GM23248 (cell line): ENCODE measurements around the gene CLNS1A. TPM values are rescaled to one million over a fixed set of nuclear protein-coding genes. Genes with fewer than 3 reads are reported as not detected.

Experiments
- DNase-seq: peaks from one replicate; pipeline ENCODE4 v3.0.0-alpha.2; 2015
- H2AFZ ChIP-seq: fragments of 200-600 bp; sonication (generic); 2 replicates; pipeline ENCODE4 v1.6.1; 2016; ENCODE audit warnings: antibody characterized with exemption
- H3F3A ChIP-seq: fragments of 200-600 bp; sonication (generic); 2 replicates; pipeline ENCODE4 v1.6.1; 2016; ENCODE audit warnings: mild to moderate bottlenecking, antibody characterized with exemption, mixed run types; ENCODE audit not compliant: insufficient read depth
- H3K27ac ChIP-seq: fragments of 200-600 bp; sonication (generic); 2 replicates; pipeline ENCODE4 v1.5.1; 2016; ENCODE audit warnings: mild to moderate bottlenecking
- H3K27me3 ChIP-seq: fragments of 200-600 bp; sonication (generic); replicated peaks from 2 replicates; pipeline ENCODE4 v1.6.1; 2016; ENCODE audit warnings: mild to moderate bottlenecking; ENCODE audit not compliant: insufficient read depth
- H3K36me3 ChIP-seq: fragments of 200-600 bp; sonication (generic); 2 replicates; pipeline ENCODE4 v1.6.1; 2016; ENCODE audit warnings: low read depth, mild to moderate bottlenecking
- H3K4me1 ChIP-seq: fragments of 200-600 bp; sonication (generic); 2 replicates; pipeline ENCODE4 v1.6.1; 2016; ENCODE audit warnings: mild to moderate bottlenecking; ENCODE audit not compliant: insufficient read depth
- H3K4me2 ChIP-seq: fragments of 200-600 bp; sonication (generic); one replicate; pipeline ENCODE4 v1.6.1; 2016; ENCODE audit warnings: mild to moderate bottlenecking; ENCODE audit not compliant: unreplicated experiment
- H3K4me3 ChIP-seq: fragments of 200-600 bp; sonication (generic); 2 replicates; pipeline ENCODE4 v1.5.1; 2016; ENCODE audit warnings: mild to moderate bottlenecking
- H3K79me2 ChIP-seq: fragments of 200-600 bp; sonication (generic); 2 replicates; pipeline ENCODE4 v1.6.1; 2016; ENCODE audit warnings: mild to moderate bottlenecking; ENCODE audit not compliant: insufficient read depth
- H3K9ac ChIP-seq: fragments of 200-600 bp; sonication (generic); 2 replicates; pipeline ENCODE4 v1.6.1; 2016; ENCODE audit warnings: mild to moderate bottlenecking
- H3K9me2 ChIP-seq: fragments of 200-600 bp; sonication (generic); 2 replicates; pipeline ENCODE4 v1.6.1; 2016; ENCODE audit warnings: mixed run types, mild to moderate bottlenecking, moderate library complexity; ENCODE audit not compliant: insufficient read depth
- H3K9me3 ChIP-seq: fragments of 200-600 bp; sonication (generic); one replicate; pipeline ENCODE4 v1.6.1; 2017; ENCODE audit warnings: low read depth
- H4K20me1 ChIP-seq: fragments of 200-600 bp; sonication (generic); 2 replicates; pipeline ENCODE4 v1.6.0; 2016; ENCODE audit not compliant: insufficient read depth
- EZH2 ChIP-seq: fragments of 200-600 bp; sonication (generic); IDR thresholded peaks from 2 replicates; pipeline ENCODE4 v1.6.1; 2018; ENCODE audit warnings: antibody characterized with exemption, mild to moderate bottlenecking; ENCODE audit not compliant: insufficient read depth, poor library complexity, severe bottlenecking
- EZH2phosphoT487 ChIP-seq: fragments of 200-600 bp; sonication (generic); IDR thresholded peaks from 2 replicates; pipeline ENCODE4 v1.6.1; 2018; ENCODE audit warnings: antibody characterized with exemption, moderate library complexity, mild to moderate bottlenecking, low read depth; ENCODE audit not compliant: insufficient read depth
- WGBS, 2 experiments: methylation state at CpG; one replicate each; pipeline ENCODE4 v1.1.6; 2015 to 2017; ENCODE audit warnings: low lambda C conversion rate in 2 of 2, low coverage in 1 of 2; ENCODE audit errors: missing lambda C conversion rate in 2 of 2; 5-methylcytosine and 5-hydroxymethylcytosine counted together
- in situ Hi-C: fragments of 300-500 bp; cut with MboI; formaldehyde crosslinking; loops from 2 replicates; pipeline ENCODE4 v1.15.0; 2020
- polyA plus RNA-seq: library from polyadenylated mRNA; unstranded; fragments of >200 nt; fragmentation: Nextera tagmentation; extraction: Ambion mirVana; gene quantifications from 2 replicates; pipeline ENCODE4 v1.2.1, GENCODE V29; 2016
- total RNA-seq: library from RNA; depleted of rRNA; stranded (reverse); fragments of >200 nt; shearing (Covaris generic); gene quantifications from 2 replicates; pipeline ENCODE4 v1.2.3, GENCODE V29; 2014

CLNS1A gene
- total and polyA plus RNA-seq, 2 experiments from 2014 or later = 97.3 to 123 TPM

GRCh38 chr11:77669848-77670511, 32.4 kb upstream of the CLNS1A start:
- Histone ChIP-seq H3K9me3 (no peaks in the 10 kb centered on the region), H3K9me2 (no peaks in the 10 kb centered on the region), H3K4me1 (peaks cover 30% of the 10 kb centered on the region), H3K36me3 (peaks cover 57% of the 10 kb centered on the region), H3K4me3 (no peak overlapping the region), H3F3A (peaks cover 25% of the 10 kb centered on the region), H2AFZ (no peak overlapping the region), H3K27ac (no peak overlapping the region), H3K27me3 (no peaks in the 10 kb centered on the region), H3K79me2 (no peaks in the 10 kb centered on the region), H4K20me1 (no peaks in the 10 kb centered on the region), H3K4me2 (no peak overlapping the region), H3K9ac (no peak overlapping the region)
- TF ChIP-seq EZH2phosphoT487 (no peak), EZH2 (no peak)
- in situ Hi-C loops = no loop called here
- 95 to 100% methylated on average over 2 of the region's 2 CpGs for WGBS, 2 experiments
- peak; percentile 4 for DNase-seq

GRCh38 chr11:77668760-77669159, 31.2 kb upstream of the CLNS1A start:
- Histone ChIP-seq H3K4me3 (no peak overlapping the region), H3K4me2 (no peak overlapping the region), H3K79me2 (no peaks in the 10 kb centered on the region), H3K36me3 (peaks cover 52% of the 10 kb centered on the region), H3K9me2 (no peaks in the 10 kb centered on the region), H3F3A (peaks cover 21% of the 10 kb centered on the region), H3K27me3 (no peaks in the 10 kb centered on the region), H3K27ac (no peak overlapping the region), H3K9ac (no peak overlapping the region), H3K9me3 (no peaks in the 10 kb centered on the region), H3K4me1 (peaks cover 30% of the 10 kb centered on the region), H2AFZ (no peak overlapping the region), H4K20me1 (no peaks in the 10 kb centered on the region)
- DNase-seq = peak; percentile 38
- 54 to 55% methylated on average over 3 of the region's 3 CpGs for WGBS, 2 experiments
- in situ Hi-C loops = no loop called here
- TF ChIP-seq EZH2 (no peak), EZH2phosphoT487 (no peak)

DNA sequence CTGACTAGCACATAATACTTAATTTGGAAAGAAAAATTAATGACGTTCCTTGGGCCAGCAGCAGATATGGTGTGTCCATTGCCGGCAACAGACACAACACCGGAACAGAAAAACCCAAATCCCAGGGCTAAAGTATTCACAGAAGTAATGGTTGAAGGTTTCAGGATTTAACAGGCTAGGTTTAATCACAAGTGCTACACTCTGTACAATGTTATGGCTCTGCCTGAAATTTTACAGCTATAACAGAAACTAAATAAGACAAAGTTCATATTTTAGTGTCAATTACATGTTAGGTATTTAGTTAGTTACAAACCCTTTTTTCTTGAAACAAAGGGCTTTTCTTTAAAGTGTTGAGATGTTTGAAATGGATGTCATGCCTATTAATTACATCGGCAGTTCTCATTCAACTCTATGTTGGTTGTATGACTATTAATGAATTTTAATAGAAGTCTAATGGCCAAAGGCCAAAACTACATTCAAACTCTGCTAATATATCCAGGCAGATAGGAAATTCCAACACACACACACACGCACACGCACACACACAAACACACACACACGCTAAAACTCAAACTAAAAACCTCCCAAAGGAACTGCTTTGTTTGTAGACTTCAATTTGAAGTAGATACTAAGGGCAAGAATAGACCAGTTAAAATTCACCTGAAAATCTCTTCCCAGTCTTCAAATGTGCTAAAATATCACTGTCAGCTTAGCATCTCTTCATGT, 27.8 kb upstream of the CLNS1A start:
- Histone ChIP-seq H3K27me3 (no peaks in the 10 kb centered on the region), H3K79me2 (no peaks in the 10 kb centered on the region), H3K27ac (no peak overlapping the region), H3K9ac (no peak overlapping the region), H3K9me2 (no peaks in the 10 kb centered on the region), H3K4me1 (peaks cover 13% of the 10 kb centered on the region; the same call in 1 of the 2 replicates), H2AFZ (no peak overlapping the region), H3K4me3 (no peak overlapping the region), H4K20me1 (no peaks in the 10 kb centered on the region), H3K4me2 (no peak overlapping the region), H3K36me3 (peaks cover 29% of the 10 kb centered on the region), H3K9me3 (no peaks in the 10 kb centered on the region), H3F3A (0 out of 2 replicates have a peak, but pooled peaks cover 3% of the 10 kb centered on the region)
- DNase-seq = no peak
- WGBS, 2 experiments = 80 to 83% methylated on average over 7 of the region's 7 CpGs
- no peak for TF ChIP-seq EZH2phosphoT487
- no peak for TF ChIP-seq EZH2
- in situ Hi-C loops = no loop called here

DNA sequence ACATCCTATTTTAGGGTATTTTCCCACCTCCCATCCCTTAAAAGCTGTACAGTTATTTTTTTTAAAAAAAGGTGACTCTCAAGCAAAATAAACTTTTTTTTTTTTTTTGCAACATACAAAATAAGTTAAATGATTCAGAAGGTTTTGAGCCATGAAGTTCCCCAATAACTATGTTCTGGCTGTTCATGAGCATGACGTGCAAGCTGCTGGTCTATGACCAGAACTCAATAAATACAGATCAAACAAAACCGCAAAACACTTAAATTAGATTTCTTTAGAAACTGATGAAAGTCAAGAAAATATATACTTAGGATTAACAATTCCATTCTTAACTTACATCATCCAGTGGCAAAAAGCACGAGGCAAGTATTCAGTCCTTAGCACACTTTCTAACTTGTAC, 24.1 kb upstream of the CLNS1A start:
- Histone ChIP-seq H3K27ac (no peak overlapping the region), H3K27me3 (no peaks in the 10 kb centered on the region), H4K20me1 (no peaks in the 10 kb centered on the region), H3K79me2 (no peaks in the 10 kb centered on the region), H3K4me1 (peaks cover 14% of the 10 kb centered on the region), H2AFZ (no peak overlapping the region), H3K9ac (no peak overlapping the region), H3K9me2 (no peaks in the 10 kb centered on the region), H3F3A (peaks cover 22% of the 10 kb centered on the region), H3K36me3 (peaks cover 14% of the 10 kb centered on the region), H3K4me3 (no peak overlapping the region), H3K4me2 (no peak overlapping the region), H3K9me3 (no peaks in the 10 kb centered on the region)
- DNase-seq = no peak
- 76 to 78% methylated on average over 3 of the region's 3 CpGs for WGBS, 2 experiments
- in situ Hi-C loops = no loop called here
- TF ChIP-seq EZH2 = no peak
